WERI-Rb-1 (cell line): ENCODE data around the gene C2orf80.

Experiments
- DNase-seq: peaks from one replicate; pipeline ENCODE4 v3.0.0-alpha.2; 2020
- H3K27ac ChIP-seq: fragments of 250-450 bp; sonication (Bioruptor Pico); 2 replicates; pipeline ENCODE4 v1.5.1; 2020; ENCODE audit warnings: mild to moderate bottlenecking, moderate library complexity
- H3K27me3 ChIP-seq: fragments of 250-450 bp; sonication (Bioruptor Pico); 2 replicates; pipeline ENCODE4 v1.5.1; 2021; ENCODE audit warnings: mild to moderate bottlenecking, low read depth, moderate library complexity; ENCODE audit not compliant: insufficient read depth, severe bottlenecking
- H3K36me3 ChIP-seq: fragments of 250-450 bp; sonication (Bioruptor Pico); 2 replicates; pipeline ENCODE4 v1.5.1; 2020; ENCODE audit warnings: mild to moderate bottlenecking, moderate library complexity
- H3K4me3 ChIP-seq: 2 replicates; pipeline ENCODE4 v1.5.1; 2011; ENCODE audit warnings: low read depth, mild to moderate bottlenecking, control low read depth, low read length
- H3K9me3 ChIP-seq: fragments of 250-450 bp; sonication (Bioruptor Pico); 2 replicates; pipeline ENCODE4 v1.5.1; 2021; ENCODE audit warnings: mild to moderate bottlenecking, moderate library complexity; ENCODE audit not compliant: severe bottlenecking
- CTCF ChIP-seq: IDR thresholded peaks from 2 replicates; pipeline ENCODE4 v1.5.1; 2011; ENCODE audit warnings: low read depth, mild to moderate bottlenecking, control low read depth, inconsistent platforms, low read length

Gene C2orf80

GRCh38 chr2:208175069-208175839, 14.6 kb downstream of the C2orf80 start:
- peak; percentile 88 for TF ChIP-seq CTCF
- H3K36me3 ChIP-seq: no peaks in the 10 kb centered on the region
- H3K27me3 ChIP-seq: no peaks in the 10 kb centered on the region
- H3K9me3 ChIP-seq: no peaks in the 10 kb centered on the region
- no peak overlapping the region for H3K27ac ChIP-seq
- H3K4me3 ChIP-seq: peak overlapping the region; percentile 14; the same call in 1 of the 2 replicates
- DNase-seq: peak; percentile 86

- H3K4me3 ChIP-seq: no peak overlapping the region
- H3K27ac ChIP-seq: no peak overlapping the region
- no peak for TF ChIP-seq CTCF
- DNase-seq: no peak
- no peaks in the 10 kb centered on the region for H3K9me3 ChIP-seq
- H3K36me3 ChIP-seq: no peaks in the 10 kb centered on the region
- no peaks in the 10 kb centered on the region for H3K27me3 ChIP-seq
Measured at GRCh38 chr2:208174144-208174543, 15.7 kb downstream of the C2orf80 start.

GRCh38 chr2:208172125-208172524, 17.7 kb downstream of the C2orf80 start:
- Histone ChIP-seq H3K27ac (no peak overlapping the region), H3K9me3 (no peaks in the 10 kb centered on the region), H3K36me3 (no peaks in the 10 kb centered on the region), H3K4me3 (no peak overlapping the region), H3K27me3 (no peaks in the 10 kb centered on the region)
- DNase-seq: no peak
- TF ChIP-seq CTCF: no peak

DNA sequence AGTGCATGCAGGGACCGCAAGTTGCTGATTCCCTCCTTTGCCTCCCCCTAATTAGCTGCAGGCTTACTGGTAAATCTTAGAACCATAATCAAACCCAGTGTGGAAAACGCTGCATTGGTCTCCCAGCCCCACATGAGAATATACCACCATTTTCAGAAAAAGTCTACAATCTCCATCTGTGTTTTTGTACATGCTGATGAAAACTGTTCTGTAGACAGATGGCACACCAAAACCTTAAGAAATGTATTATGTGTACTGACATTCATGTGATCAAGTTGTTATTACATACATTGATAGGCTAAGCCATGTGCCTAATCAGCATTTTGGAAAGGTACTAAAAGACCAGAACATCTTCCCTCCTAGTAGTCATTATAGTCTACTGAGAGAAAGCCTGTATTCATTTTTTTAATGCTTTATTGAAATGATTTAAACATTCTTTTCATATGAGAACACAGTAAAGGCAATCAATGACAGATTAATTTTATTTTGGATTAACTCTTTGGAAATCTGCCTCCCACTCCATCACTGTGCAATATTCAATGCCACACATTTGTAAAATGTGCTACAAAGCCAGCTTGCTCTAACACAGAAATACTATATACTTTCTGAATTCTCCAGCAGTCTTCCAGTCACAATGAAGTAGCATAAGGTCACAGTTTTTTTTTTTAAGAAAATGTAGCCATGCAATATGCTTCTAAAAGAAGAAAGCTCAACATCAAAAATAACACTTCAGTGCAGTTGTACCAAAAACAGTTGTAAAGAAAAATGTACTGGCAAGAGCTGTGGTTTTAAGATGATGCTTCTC, 24.7 kb downstream of the C2orf80 start:
- Histone ChIP-seq H3K4me3 (no peak overlapping the region), H3K27me3 (no peaks in the 10 kb centered on the region), H3K36me3 (no peaks in the 10 kb centered on the region), H3K27ac (no peak overlapping the region), H3K9me3 (no peaks in the 10 kb centered on the region)
- no peak for TF ChIP-seq CTCF
- DNase-seq: no peak

- Histone ChIP-seq H3K27me3 (no peaks in the 10 kb centered on the region), H3K36me3 (no peaks in the 10 kb centered on the region), H3K9me3 (no peaks in the 10 kb centered on the region), H3K27ac (no peak within 1 kb of the TSS), H3K4me3 (no peak within 1 kb of the TSS)
- no peak for TF ChIP-seq CTCF
- DNase-seq: no peak
Measured at GRCh38 chr2:208163489-208163888, 26.3 kb downstream of the C2orf80 start, which contains the start of gene CRYGA. TSS of gene CRYGA (minus strand) at chr2:208163589. CDS start at chr2:208163556, 33 bp downstream.
